Testis (tissue), 2 donors: Measurements from ENCODE around the gene RAB28.

ENCODE experiments used
- POLR2A ChIP-seq: fragments of 450-650 bp; IDR thresholded peaks from one replicate; pipeline ENCODE4 v1.6.1; 2017; ENCODE audit warnings: antibody characterized with exemption, mild to moderate bottlenecking, moderate library complexity
- TF ChIP-seq, protein P1 (sequence below), 3 experiments: fragments of 450-650 bp in 2 of 3; fragments of 200-600 bp in 1 of 3; sonication (generic) in 1 of 3; IDR thresholded peaks; one replicate each; pipeline ENCODE4 v1.5.1; 2016 to 2019; ENCODE audit warnings: antibody characterized with exemption in 3 of 3, mild to moderate bottlenecking in 2 of 3, moderate library complexity in 1 of 3

DNA sequence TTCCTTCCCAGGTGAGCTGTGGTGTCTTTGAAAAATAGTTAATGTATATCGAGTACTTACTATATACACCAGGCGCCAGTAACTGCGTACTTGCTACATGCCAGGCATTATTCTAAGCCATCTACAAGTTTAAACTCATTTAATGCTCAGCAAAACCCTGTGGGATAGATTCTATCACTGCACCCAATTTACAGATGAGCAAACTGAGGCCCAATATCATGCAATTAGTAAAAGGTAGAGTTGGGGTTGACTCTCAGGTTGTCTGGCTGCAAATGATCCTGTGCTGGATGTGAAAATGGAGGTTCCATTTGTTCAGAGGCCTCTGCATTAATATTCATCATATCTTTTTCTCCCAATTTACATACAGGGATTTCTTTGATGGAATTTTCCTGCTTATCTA is 42.5 kb upstream of the RAB28 start:
- TF ChIP-seq POLR2A = no peak
- TF ChIP-seq, protein P1, sequence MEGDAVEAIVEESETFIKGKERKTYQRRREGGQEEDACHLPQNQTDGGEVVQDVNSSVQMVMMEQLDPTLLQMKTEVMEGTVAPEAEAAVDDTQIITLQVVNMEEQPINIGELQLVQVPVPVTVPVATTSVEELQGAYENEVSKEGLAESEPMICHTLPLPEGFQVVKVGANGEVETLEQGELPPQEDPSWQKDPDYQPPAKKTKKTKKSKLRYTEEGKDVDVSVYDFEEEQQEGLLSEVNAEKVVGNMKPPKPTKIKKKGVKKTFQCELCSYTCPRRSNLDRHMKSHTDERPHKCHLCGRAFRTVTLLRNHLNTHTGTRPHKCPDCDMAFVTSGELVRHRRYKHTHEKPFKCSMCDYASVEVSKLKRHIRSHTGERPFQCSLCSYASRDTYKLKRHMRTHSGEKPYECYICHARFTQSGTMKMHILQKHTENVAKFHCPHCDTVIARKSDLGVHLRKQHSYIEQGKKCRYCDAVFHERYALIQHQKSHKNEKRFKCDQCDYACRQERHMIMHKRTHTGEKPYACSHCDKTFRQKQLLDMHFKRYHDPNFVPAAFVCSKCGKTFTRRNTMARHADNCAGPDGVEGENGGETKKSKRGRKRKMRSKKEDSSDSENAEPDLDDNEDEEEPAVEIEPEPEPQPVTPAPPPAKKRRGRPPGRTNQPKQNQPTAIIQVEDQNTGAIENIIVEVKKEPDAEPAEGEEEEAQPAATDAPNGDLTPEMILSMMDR (IDR thresholded peaks at IDR 0.05) = no peak
